Epidermal melanocyte (primary cell): ENCODE results near the gene CPEB4.

ENCODE experiments used
- DNase-seq: peaks from one replicate; pipeline ENCODE4 v3.0.0; 2011; ENCODE audit warnings: low spot score; ENCODE audit not compliant: insufficient read length

Gene CPEB4

GRCh38 chr5:173941758-173942401 is 53.7 kb downstream of the CPEB4 start:
- DNase-seq, result no peak

- no peak for DNase-seq
Measured at GRCh38 chr5:173944511-173944910, 56.4 kb downstream of the CPEB4 start.

- DNase-seq, result no peak
Measured at GRCh38 chr5:173945160-173945559, 57.0 kb downstream of the CPEB4 start.

GRCh38 chr5:173946323-173946722 is 58.2 kb downstream of the CPEB4 start:
- no peak for DNase-seq

GRCh38 chr5:173950829-173951228 is 62.7 kb downstream of the CPEB4 start:
- no peak for DNase-seq

- no peak for DNase-seq
Measured at GRCh38 chr5:173953528-173954090, 65.5 kb downstream of the CPEB4 start.

GRCh38 chr5:173954671-173955521 is 66.7 kb downstream of the CPEB4 start:
- no peak for DNase-seq

GRCh38 chr5:173960986-173961385 is 72.8 kb downstream of the CPEB4 start:
- no peak for DNase-seq

- no peak for DNase-seq
Measured at GRCh38 chr5:173961418-173961817, 73.3 kb downstream of the CPEB4 start.

GRCh38 chr5:173962436-173962972 is 74.4 kb downstream of the CPEB4 start:
- DNase-seq, result no peak

- DNase-seq, result peak; percentile 80
Measured at GRCh38 chr5:173963182-173963838, 75.2 kb downstream of the CPEB4 start.

- DNase-seq, result peak; percentile 60
Measured at GRCh38 chr5:173963867-173964441, 75.8 kb downstream of the CPEB4 start.

GRCh38 chr5:173964506-173964905 is 76.4 kb downstream of the CPEB4 start:
- DNase-seq, result no peak

GRCh38 chr5:173967241-173967640 is 79.1 kb downstream of the CPEB4 start:
- DNase-seq, result no peak

GRCh38 chr5:173968154-173968797 is 80.1 kb downstream of the CPEB4 start:
- no peak for DNase-seq

- DNase-seq, result no peak
Measured at GRCh38 chr5:173969167-173970049, 81.3 kb downstream of the CPEB4 start.

GRCh38 chr5:173970878-173971650 is 82.9 kb downstream of the CPEB4 start:
- DNase-seq, result no peak

- DNase-seq, result no peak
Measured at GRCh38 chr5:173971681-173972345, 83.7 kb downstream of the CPEB4 start.

GRCh38 chr5:173972607-173972924 is 84.4 kb downstream of the CPEB4 start:
- no peak for DNase-seq
